Left cardiac atrium (tissue), 4 donors: ENCODE measurements around the gene RUNX2. TPM values are rescaled to one million over a fixed set of nuclear protein-coding genes. Genes with fewer than 3 reads are reported as not detected.
A peak's percentile ranks its signal among the peaks of the same experiment; 100 is the strongest.
"Not testable (repeated sequence)": the region's sequence is repeated elsewhere in the genome, so short reads cannot be mapped to it uniquely, and the experiment has no call there.

ENCODE experiments used
- ATAC-seq, 2 donors: fragments of 200-7000 bp; cut with Tn5 transposase; one replicate each; pipeline ENCODE4 v1.9.1; 2020; ENCODE audit warnings: mild to moderate bottlenecking in 2 of 2, moderate library complexity in 2 of 2
- DNase-seq: peaks from one replicate; pipeline ENCODE4 v3.0.0-alpha.2; 2020
- intact Hi-C, 2 donors: fragments of 100-400 bp; cut with DNase I; formaldehyde crosslinking; loops; one replicate each; pipeline versions ENCODE4 v1.14.1 to v1.15.1; 2022 to 2023
- total RNA-seq, 2 donors: library from RNA; stranded (reverse); fragmentation: NEBNext Ultra II Directional; extraction: Animal tissue kit (Norgen Biotek cat#: 25700); gene quantifications; one replicate each; pipeline ENCODE4 v1.2.1, GENCODE V29; 2021
- donor health status: DM: no; HTN: yes; CAD: no.
- donor health status: DM: no; HTN: yes; CAD: no; lungs with severe emphysema.
- donor health status: DM: yes; HTN: yes; CAD: no.
- donor health status: Dilated cardiomyopathy.

Gene RUNX2
- total RNA-seq, 2 donors from 2014 or later = 0.44 to 0.68 TPM

GRCh38 chr6:45445749-45446549 lies 117.8 kb downstream of the RUNX2 start:
- DNase-seq = peak; percentile 62
- intact Hi-C loops = no loop called here

GRCh38 chr6:45447005-45447404 lies 118.9 kb downstream of the RUNX2 start:
- no peak for ATAC-seq
- no peak for DNase-seq
- intact Hi-C loops = no loop called here

More at GRCh38 chr6:45445749-45446549, 117.8 kb downstream of the RUNX2 start:
- ATAC-seq = peak; percentile 90 to 95

- intact Hi-C loops = no loop called here
- ATAC-seq = peak in 1 of 2 donors; percentile 21
Measured at GRCh38 chr6:45447716-45448115, 119.6 kb downstream of the RUNX2 start.

GRCh38 chr6:45448417-45449389 lies 120.6 kb downstream of the RUNX2 start:
- no peak for DNase-seq
- no peak for ATAC-seq
- intact Hi-C loops = no loop called here

More at GRCh38 chr6:45447716-45448115, 119.6 kb downstream of the RUNX2 start:
- no peak for DNase-seq

GRCh38 chr6:45450132-45450531 lies 122.0 kb downstream of the RUNX2 start:
- ATAC-seq (no peak), DNase-seq (no peak)
- intact Hi-C loops = no loop called here

- ATAC-seq = no peak
- intact Hi-C loops = no loop called here
- DNase-seq = no peak
Measured at GRCh38 chr6:45450831-45451230, 122.7 kb downstream of the RUNX2 start.

- ATAC-seq = no peak
- intact Hi-C loops = no loop called here
- no peak for DNase-seq
Measured at GRCh38 chr6:45454008-45454911, 126.1 kb downstream of the RUNX2 start.

GRCh38 chr6:45455408-45455807 lies 127.3 kb downstream of the RUNX2 start:
- DNase-seq (no peak), ATAC-seq (no peak)
- intact Hi-C loops = no loop called here

GRCh38 chr6:45457141-45457540 lies 129.0 kb downstream of the RUNX2 start:
- intact Hi-C loops = no loop called here
- no peak for ATAC-seq
- no peak for DNase-seq

GRCh38 chr6:45458672-45459071 lies 130.5 kb downstream of the RUNX2 start:
- no peak for DNase-seq
- ATAC-seq = no peak
- intact Hi-C loops = no loop called here

GRCh38 chr6:45460166-45460565 lies 132.0 kb downstream of the RUNX2 start:
- no peak for DNase-seq
- ATAC-seq = no peak
- intact Hi-C loops = no loop called here

- ATAC-seq = no peak
Measured at GRCh38 chr6:45461486-45461885, 133.4 kb downstream of the RUNX2 start.

GRCh38 chr6:45462190-45463134 lies 134.3 kb downstream of the RUNX2 start:
- DNase-seq (no peak), ATAC-seq (no peak)
- intact Hi-C loops = no loop called here

More at GRCh38 chr6:45461486-45461885, 133.4 kb downstream of the RUNX2 start:
- intact Hi-C loops = no loop called here
- no peak for DNase-seq

GRCh38 chr6:45464685-45465084 lies 136.6 kb downstream of the RUNX2 start:
- ATAC-seq (no peak), DNase-seq (no peak)
- intact Hi-C loops = no loop called here

- intact Hi-C loops = no loop called here
- ATAC-seq = no peak
Measured at GRCh38 chr6:45466686-45467085, 138.6 kb downstream of the RUNX2 start.

GRCh38 chr6:45467417-45467816 lies 139.3 kb downstream of the RUNX2 start:
- DNase-seq, intact Hi-C loops, ATAC-seq: not testable (repeated sequence)

More at GRCh38 chr6:45466686-45467085, 138.6 kb downstream of the RUNX2 start:
- no peak for DNase-seq

- ATAC-seq (no peak), DNase-seq (no peak)
- intact Hi-C loops = no loop called here
Measured at GRCh38 chr6:45467853-45468252, 139.7 kb downstream of the RUNX2 start.

GRCh38 chr6:45469663-45470062 lies 141.5 kb downstream of the RUNX2 start:
- intact Hi-C loops = no loop called here
- no peak for ATAC-seq
- no peak for DNase-seq
